Muscle layer of duodenum (tissue), 2 donors: ENCODE data around the gene HDAC7.

Experiments
- H3K27ac ChIP-seq: one replicate; pipeline ENCODE4 v1.7.0; 2013; ENCODE audit warnings: mild to moderate bottlenecking, low read length
- H3K27me3 ChIP-seq: one replicate; pipeline ENCODE4 v1.7.0; 2013; ENCODE audit warnings: low read depth, mild to moderate bottlenecking, control low read depth, low read length
- H3K36me3 ChIP-seq, 2 donors: one replicate each; pipeline ENCODE4 v1.7.0; 2013; ENCODE audit warnings: low read length in 2 of 2, control low read depth in 1 of 2, mild to moderate bottlenecking in 1 of 2; ENCODE audit not compliant: insufficient read depth in 2 of 2, control insufficient read depth in 1 of 2
- H3K4me1 ChIP-seq, 2 donors: one replicate each; pipeline ENCODE4 v1.7.0; 2013; ENCODE audit warnings: low read length in 2 of 2, mild to moderate bottlenecking in 2 of 2, control low read depth in 1 of 2, moderate library complexity in 1 of 2; ENCODE audit not compliant: insufficient read depth in 2 of 2, control insufficient read depth in 1 of 2
- H3K4me3 ChIP-seq, 2 donors: one replicate each; pipeline ENCODE4 v1.7.0; 2013; ENCODE audit warnings: low read length in 2 of 2, low read depth in 1 of 2, mild to moderate bottlenecking in 1 of 2
- H3K9me3 ChIP-seq, 2 donors: one replicate each; pipeline ENCODE4 v1.7.0; 2013; ENCODE audit warnings: low read length in 2 of 2, control low read depth in 1 of 2, mild to moderate bottlenecking in 1 of 2; ENCODE audit not compliant: control insufficient read depth in 1 of 2
- donor health status: healthy.

The HDAC7 gene

DNA sequence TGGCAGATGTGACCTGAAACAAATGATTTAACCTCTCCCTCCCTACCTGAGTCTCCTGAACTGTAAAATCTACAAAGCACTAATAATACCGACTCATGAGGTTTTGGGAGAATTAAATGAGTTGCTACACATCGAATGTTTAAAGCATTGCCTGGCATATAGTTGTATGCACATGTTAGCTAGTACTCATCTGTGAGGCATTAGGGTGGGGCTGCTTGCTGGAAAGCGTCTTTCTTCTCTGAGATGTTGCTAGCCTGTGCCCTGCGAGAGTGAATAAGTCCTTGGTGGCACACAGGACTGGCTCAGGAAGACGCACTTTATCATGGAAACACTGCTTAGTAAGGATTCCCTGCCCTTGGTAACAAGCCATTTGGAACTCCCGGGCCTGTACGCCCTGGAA, 67.2 kb downstream of the HDAC7 start:
- Histone ChIP-seq H3K4me1 (peaks cover 0 to 10% of the 10 kb centered on the region in 2 donors), H3K27me3 (no peaks in the 10 kb centered on the region), H3K27ac (no peak overlapping the region), H3K36me3 (no peaks in the 10 kb centered on the region), H3K4me3 (no peak overlapping the region), H3K9me3 (no peaks in the 10 kb centered on the region)

DNA sequence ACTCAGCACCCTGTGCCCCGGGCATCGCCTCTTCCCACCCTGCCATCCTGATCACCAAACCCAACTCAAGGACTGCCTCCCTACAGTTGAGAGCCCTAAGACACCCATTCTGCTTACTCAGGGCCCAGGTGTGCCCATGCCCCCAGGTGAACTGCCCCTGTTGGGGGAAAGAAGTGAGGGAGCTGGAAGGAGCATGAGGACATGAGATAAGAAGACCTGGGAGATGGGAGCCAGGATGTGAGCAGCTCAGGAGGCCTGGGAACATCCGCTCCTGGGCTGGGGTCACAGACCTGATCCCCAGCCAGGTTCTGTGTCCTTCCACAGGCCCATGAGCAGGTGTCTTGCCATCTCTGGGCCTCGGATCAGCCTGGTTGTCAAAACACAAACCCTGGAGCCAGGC, 67.6 kb downstream of the HDAC7 start:
- H3K36me3 ChIP-seq: no peaks in the 10 kb centered on the region

DNA sequence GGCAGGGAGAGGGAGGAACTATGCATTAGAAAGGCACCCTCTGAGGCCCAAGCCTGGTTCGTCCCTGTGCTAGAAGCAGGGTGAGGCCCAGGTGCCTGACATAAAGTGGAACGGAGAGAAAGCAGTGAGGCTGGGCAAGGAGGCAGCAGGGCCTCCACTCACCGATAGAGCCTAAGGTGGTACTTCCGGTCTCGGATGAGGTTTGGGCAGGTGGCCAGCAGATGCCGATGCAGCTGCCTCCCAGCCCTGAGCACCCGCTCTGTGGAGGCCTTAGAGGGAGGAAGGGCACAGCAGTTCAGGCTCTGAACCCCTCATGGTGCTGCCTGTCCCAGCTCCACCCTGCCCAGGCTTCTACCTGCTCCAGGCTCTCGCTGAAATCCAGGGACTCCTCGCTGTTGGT, 68.1 kb downstream of the HDAC7 start:
- Histone ChIP-seq H3K27ac (no peak overlapping the region), H3K9me3 (no peaks in the 10 kb centered on the region), H3K27me3 (no peaks in the 10 kb centered on the region), H3K4me3 (no peak overlapping the region), H3K4me1 (peaks cover 0 to 10% of the 10 kb centered on the region in 2 donors), H3K36me3 (no peaks in the 10 kb centered on the region)

More for the DNA sequence above, 67.6 kb downstream of the HDAC7 start:
- H3K4me1 ChIP-seq: peaks cover 0 to 10% of the 10 kb centered on the region in 2 donors
- no peaks in the 10 kb centered on the region for H3K9me3 ChIP-seq
- no peak overlapping the region for H3K27ac ChIP-seq
- H3K4me3 ChIP-seq: no peak overlapping the region
- H3K27me3 ChIP-seq: no peaks in the 10 kb centered on the region

DNA sequence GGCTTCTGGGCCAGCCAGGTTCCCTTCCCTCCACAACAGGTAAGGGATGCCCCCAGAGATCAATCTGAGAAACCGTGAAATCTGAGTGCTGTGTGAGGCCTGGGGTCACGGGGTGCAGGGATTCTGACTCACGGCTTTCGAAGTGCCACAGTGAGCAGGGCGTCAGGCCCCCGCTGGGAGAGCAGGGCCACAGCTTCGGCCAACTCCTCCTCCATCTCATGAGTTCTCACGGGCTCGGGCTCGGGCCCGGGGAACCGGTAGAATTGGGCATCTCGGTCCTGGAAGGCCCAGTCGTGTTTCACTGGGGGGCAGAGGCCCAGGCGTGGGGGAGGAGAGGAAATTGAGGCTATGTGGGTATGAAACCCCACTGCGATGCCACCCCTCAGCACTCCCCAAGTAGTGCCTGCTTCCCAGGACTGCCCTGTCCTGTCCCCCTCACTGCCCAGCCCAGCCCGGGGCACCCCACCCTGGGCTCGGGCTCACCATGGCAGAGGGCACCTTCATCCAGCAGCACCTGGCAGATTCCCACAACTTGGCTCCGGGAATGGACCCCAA, 68.7 kb downstream of the HDAC7 start:
- Histone ChIP-seq H3K4me3 (no peak overlapping the region), H3K36me3 (no peaks in the 10 kb centered on the region), H3K27me3 (no peaks in the 10 kb centered on the region), H3K4me1 (peaks cover 0 to 10% of the 10 kb centered on the region in 2 donors), H3K27ac (no peak overlapping the region), H3K9me3 (no peaks in the 10 kb centered on the region)

- no peaks in the 10 kb centered on the region for H3K36me3 ChIP-seq
- no peak overlapping the region for H3K4me3 ChIP-seq
- no peaks in the 10 kb centered on the region for H3K9me3 ChIP-seq
- H3K27me3 ChIP-seq: no peaks in the 10 kb centered on the region
- H3K4me1 ChIP-seq: peaks cover 0 to 7% of the 10 kb centered on the region in 2 donors
- no peak overlapping the region for H3K27ac ChIP-seq
Measured at GRCh38 chr12:47750229-47750798, 69.4 kb downstream of the HDAC7 start.

DNA sequence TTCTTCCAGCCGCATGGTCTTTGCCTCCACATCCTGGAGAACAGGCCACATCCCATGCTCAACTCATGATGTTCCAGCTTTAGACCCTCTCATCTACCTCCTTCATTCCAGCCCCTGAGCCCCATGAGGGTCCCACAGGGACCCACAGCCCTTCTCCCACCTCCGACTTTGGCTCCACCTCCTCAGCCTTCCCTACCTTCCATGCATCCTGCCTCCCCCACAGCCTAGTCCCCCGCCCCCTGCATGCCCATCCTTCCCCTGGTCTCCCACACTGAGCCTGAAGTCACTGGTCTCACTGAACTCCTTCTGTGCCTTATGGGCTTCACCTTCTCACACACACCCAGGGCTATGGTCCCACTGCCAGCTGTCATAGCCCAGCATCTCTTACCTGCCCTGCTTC, 70.8 kb downstream of the HDAC7 start:
- Histone ChIP-seq H3K9me3 (no peaks in the 10 kb centered on the region), H3K36me3 (no peaks in the 10 kb centered on the region), H3K27ac (no peak overlapping the region), H3K27me3 (no peaks in the 10 kb centered on the region), H3K4me3 (no peak overlapping the region), H3K4me1 (no peaks in the 10 kb centered on the region)

DNA sequence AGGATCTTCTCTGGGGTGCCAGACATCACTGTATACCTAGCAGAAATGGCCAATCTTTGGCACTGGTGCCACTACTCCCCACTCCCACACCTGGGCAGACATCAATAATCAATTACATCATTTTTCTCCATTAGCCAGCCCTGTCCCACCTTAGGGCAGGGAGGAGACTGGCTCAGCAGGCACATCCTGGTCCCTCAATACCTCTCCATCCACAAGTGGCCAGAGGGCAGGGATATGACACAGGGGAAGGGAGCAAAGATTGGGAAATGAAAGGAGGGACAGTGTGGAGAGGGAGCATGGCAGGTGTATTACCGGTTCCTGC, 71.2 kb downstream of the HDAC7 start:
- Histone ChIP-seq H3K9me3 (no peaks in the 10 kb centered on the region), H3K36me3 (no peaks in the 10 kb centered on the region), H3K27me3 (no peaks in the 10 kb centered on the region), H3K27ac (no peak overlapping the region), H3K4me1 (no peaks in the 10 kb centered on the region), H3K4me3 (no peak overlapping the region)

DNA sequence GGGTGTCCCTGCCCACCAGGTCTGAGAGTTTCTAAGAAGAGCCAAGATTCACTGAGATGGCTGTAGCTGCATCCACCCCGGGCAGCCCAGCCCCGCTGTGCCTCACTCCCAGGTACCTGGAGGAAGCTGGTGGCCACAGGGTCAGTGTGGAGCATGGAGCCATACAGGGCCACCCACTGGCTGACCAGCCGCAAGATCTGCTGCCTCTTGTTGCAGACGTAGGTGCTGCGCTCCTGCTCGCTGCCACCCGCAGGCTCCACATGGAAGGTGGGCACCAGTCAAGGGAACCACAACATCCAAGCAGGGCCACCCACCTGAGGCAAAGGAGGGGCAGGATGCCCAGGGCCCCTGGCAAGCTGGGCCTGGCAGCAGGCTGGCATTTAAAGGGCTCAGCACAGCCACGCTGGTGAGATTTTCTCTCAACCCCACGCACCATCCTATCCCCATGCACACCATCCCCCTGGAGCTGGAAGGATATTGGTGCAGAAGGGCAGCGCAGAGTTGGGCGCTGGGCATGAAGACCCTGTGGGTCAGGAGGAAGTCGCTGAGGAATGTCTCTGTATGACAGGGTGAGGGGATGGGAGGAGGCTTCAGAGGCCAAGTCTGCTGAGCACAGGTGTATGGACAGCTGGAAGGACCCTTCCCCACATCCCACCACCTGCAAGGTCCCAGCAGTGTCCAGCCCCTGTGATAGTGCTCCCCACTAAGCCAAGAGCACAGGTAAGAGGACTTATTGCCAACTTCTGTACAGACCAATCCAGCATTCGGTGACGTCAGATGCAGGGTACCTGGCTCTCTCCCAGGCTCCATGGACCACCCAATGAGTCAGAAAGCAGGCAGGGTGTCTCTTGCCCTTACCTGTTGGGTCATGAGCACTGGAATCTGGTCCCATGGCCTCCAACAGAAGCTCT, 71.9 kb downstream of the HDAC7 start:
- no peaks in the 10 kb centered on the region for H3K9me3 ChIP-seq
- H3K27ac ChIP-seq: no peak overlapping the region
- no peaks in the 10 kb centered on the region for H3K27me3 ChIP-seq
- H3K4me1 ChIP-seq: no peaks in the 10 kb centered on the region
- H3K36me3 ChIP-seq: no peaks in the 10 kb centered on the region
- H3K4me3 ChIP-seq: no peak overlapping the region

GRCh38 chr12:47747126-47747525, 72.6 kb downstream of the HDAC7 start:
- H3K4me3 ChIP-seq: no peak overlapping the region
- no peaks in the 10 kb centered on the region for H3K9me3 ChIP-seq
- H3K27ac ChIP-seq: no peak overlapping the region
- H3K27me3 ChIP-seq: no peaks in the 10 kb centered on the region
- no peaks in the 10 kb centered on the region for H3K36me3 ChIP-seq
- no peaks in the 10 kb centered on the region for H3K4me1 ChIP-seq

DNA sequence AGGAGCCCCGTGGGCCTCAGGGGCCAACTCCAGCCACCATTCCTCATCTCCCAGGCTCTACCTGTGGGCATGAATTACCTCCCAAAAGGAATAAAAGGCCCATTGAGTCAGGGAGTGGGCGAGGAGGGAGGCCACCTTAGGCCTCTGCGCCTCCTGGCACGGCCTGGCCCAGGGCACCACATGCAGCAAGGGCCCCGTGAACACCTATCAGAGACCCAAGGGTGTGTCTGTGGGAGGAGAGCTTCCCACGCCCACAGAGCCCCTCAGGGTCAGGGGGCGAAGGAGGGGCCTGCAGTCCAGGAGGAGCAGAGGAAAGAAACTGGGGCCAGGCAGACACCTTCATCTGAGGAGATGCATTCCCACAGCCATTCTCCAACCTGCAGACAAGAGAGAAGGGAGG, 73.2 kb downstream of the HDAC7 start:
- no peak overlapping the region for H3K4me3 ChIP-seq
- H3K27ac ChIP-seq: no peak overlapping the region
- peaks cover 0 to 5% of the 10 kb centered on the region in 2 donors for H3K4me1 ChIP-seq
- no peaks in the 10 kb centered on the region for H3K27me3 ChIP-seq
- H3K36me3 ChIP-seq: no peaks in the 10 kb centered on the region
- no peaks in the 10 kb centered on the region for H3K9me3 ChIP-seq

DNA sequence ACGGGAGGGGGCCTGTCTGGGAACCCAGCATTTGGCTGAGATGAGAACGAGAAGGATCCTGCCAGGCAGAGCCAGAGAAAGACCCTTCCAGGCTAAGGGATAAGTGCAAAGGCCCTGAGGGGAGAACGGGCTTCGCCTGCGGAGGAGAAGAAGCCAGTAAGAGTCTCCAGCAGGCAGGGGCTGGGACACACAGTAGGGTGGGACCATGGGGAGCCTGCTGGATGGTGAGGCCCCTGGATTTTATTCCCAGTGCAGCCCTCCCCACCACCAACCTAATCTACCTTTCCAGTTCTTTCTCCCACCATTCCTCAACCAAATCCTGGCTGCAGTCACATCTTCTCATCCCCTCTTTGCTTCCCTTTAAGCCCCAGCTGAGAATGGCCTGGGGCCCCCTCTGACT, 73.6 kb downstream of the HDAC7 start:
- Histone ChIP-seq H3K27ac (no peak overlapping the region), H3K36me3 (no peaks in the 10 kb centered on the region), H3K27me3 (no peaks in the 10 kb centered on the region), H3K4me3 (no peak overlapping the region), H3K9me3 (no peaks in the 10 kb centered on the region), H3K4me1 (peaks cover 0 to 9% of the 10 kb centered on the region in 2 donors)
